ENCODE results near the gene ENTR1. TPM values are rescaled to one million over a fixed set of nuclear protein-coding genes. Genes with fewer than 3 reads are reported as not detected.

The ENTR1 gene
- total and polyA plus RNA-seq, 2 of the 13 experiments (the other 11 are each of a cell fraction or from before 2014, with no cell fraction given): 70.1 to 76.4 TPM

DNA sequence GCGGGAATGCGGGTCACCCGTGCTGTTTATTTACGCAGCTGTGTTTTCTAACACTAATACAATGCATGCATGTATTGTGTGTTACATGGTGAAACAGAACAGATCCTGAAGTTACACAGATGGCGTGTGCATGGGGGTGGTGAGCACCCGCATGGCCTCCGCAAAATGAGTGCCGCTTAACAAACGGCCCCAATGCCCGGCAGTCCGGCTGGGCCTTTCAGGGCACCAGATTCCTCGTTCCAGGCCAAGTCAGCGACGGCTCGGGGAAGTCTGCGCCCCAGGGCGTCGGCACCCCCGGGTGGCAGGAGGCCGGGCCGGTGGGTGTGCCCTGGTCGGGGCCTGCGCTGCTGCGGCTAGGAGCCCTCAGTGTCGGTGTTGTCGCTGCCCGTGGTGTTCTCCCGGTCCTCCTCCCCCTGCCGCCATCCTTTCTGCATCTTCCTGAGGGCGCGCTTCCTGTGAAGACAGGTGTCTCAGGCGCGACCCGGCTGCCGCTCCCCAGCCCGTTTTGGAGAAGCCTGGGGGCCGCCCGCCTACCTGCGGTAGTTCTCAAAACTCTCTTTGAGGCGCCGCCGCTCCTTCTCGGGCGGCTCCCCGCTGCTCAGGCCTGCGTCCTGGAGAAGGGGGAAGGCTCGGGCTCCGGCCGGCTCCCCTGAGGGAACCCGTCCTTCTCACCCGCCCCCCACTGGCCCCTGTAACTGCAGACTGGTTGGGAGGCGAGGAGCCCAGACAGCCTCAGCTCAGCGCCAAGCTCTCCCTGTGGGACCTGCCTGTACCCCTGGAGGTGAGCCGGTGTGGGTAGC lies 46.3 kb downstream of the ENTR1 start (continued):
- TF ChIP-seq, protein P1, sequence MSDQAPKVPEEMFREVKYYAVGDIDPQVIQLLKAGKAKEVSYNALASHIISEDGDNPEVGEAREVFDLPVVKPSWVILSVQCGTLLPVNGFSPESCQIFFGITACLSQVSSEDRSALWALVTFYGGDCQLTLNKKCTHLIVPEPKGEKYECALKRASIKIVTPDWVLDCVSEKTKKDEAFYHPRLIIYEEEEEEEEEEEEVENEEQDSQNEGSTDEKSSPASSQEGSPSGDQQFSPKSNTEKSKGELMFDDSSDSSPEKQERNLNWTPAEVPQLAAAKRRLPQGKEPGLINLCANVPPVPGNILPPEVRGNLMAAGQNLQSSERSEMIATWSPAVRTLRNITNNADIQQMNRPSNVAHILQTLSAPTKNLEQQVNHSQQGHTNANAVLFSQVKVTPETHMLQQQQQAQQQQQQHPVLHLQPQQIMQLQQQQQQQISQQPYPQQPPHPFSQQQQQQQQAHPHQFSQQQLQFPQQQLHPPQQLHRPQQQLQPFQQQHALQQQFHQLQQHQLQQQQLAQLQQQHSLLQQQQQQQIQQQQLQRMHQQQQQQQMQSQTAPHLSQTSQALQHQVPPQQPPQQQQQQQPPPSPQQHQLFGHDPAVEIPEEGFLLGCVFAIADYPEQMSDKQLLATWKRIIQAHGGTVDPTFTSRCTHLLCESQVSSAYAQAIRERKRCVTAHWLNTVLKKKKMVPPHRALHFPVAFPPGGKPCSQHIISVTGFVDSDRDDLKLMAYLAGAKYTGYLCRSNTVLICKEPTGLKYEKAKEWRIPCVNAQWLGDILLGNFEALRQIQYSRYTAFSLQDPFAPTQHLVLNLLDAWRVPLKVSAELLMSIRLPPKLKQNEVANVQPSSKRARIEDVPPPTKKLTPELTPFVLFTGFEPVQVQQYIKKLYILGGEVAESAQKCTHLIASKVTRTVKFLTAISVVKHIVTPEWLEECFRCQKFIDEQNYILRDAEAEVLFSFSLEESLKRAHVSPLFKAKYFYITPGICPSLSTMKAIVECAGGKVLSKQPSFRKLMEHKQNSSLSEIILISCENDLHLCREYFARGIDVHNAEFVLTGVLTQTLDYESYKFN (CRISPR knock-in tag; conservative IDR thresholded peaks at IDR 0.05): no peak
- TF ChIP-seq ZKSCAN1 (IDR thresholded peaks at IDR 0.05; ENCODE audit: low read length): no peak
- TF ChIP-seq ELF1 (CRISPR knock-in tag; IDR thresholded peaks at IDR 0.05): no peak
- TF ChIP-seq, protein P2, sequence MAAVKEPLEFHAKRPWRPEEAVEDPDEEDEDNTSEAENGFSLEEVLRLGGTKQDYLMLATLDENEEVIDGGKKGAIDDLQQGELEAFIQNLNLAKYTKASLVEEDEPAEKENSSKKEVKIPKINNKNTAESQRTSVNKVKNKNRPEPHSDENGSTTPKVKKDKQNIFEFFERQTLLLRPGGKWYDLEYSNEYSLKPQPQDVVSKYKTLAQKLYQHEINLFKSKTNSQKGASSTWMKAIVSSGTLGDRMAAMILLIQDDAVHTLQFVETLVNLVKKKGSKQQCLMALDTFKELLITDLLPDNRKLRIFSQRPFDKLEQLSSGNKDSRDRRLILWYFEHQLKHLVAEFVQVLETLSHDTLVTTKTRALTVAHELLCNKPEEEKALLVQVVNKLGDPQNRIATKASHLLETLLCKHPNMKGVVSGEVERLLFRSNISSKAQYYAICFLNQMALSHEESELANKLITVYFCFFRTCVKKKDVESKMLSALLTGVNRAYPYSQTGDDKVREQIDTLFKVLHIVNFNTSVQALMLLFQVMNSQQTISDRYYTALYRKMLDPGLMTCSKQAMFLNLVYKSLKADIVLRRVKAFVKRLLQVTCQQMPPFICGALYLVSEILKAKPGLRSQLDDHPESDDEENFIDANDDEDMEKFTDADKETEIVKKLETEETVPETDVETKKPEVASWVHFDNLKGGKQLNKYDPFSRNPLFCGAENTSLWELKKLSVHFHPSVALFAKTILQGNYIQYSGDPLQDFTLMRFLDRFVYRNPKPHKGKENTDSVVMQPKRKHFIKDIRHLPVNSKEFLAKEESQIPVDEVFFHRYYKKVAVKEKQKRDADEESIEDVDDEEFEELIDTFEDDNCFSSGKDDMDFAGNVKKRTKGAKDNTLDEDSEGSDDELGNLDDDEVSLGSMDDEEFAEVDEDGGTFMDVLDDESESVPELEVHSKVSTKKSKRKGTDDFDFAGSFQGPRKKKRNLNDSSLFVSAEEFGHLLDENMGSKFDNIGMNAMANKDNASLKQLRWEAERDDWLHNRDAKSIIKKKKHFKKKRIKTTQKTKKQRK (IDR thresholded peaks at IDR 0.05; ENCODE audit: low read length): no peak
- TF ChIP-seq LCORL (IDR thresholded peaks at IDR 0.05): no peak
- no peak for TF ChIP-seq LCORL (CRISPR knock-in tag; IDR thresholded peaks at IDR 0.05)
- TF ChIP-seq REXO4 (CRISPR knock-in tag; IDR thresholded peaks at IDR 0.05; ENCODE audit: borderline replicate concordance): no peak
- TF ChIP-seq, protein P3, sequence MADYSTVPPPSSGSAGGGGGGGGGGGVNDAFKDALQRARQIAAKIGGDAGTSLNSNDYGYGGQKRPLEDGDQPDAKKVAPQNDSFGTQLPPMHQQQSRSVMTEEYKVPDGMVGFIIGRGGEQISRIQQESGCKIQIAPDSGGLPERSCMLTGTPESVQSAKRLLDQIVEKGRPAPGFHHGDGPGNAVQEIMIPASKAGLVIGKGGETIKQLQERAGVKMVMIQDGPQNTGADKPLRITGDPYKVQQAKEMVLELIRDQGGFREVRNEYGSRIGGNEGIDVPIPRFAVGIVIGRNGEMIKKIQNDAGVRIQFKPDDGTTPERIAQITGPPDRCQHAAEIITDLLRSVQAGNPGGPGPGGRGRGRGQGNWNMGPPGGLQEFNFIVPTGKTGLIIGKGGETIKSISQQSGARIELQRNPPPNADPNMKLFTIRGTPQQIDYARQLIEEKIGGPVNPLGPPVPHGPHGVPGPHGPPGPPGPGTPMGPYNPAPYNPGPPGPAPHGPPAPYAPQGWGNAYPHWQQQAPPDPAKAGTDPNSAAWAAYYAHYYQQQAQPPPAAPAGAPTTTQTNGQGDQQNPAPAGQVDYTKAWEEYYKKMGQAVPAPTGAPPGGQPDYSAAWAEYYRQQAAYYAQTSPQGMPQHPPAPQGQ (CRISPR knock-in tag; IDR thresholded peaks at IDR 0.05; ENCODE audit: borderline replicate concordance): no peak
- no peak for TF ChIP-seq NFIB (CRISPR knock-in tag; IDR thresholded peaks at IDR 0.05; ENCODE audit: borderline replicate concordance)
- no peak for TF ChIP-seq YEATS4 (CRISPR knock-in tag; IDR thresholded peaks at IDR 0.05; ENCODE audit: borderline replicate concordance)
- TF ChIP-seq KLF11 (CRISPR knock-in tag; IDR thresholded peaks at IDR 0.05): no peak
- no peak for TF ChIP-seq BRCA1 (CRISPR knock-in tag; IDR thresholded peaks at IDR 0.05)
- TF ChIP-seq ZBTB2 (CRISPR knock-in tag; IDR thresholded peaks at IDR 0.05; ENCODE audit: low read depth): peak; percentile 16; the same call in 1 of the 2 replicates
- TF ChIP-seq ZNF629 (CRISPR knock-in tag; conservative IDR thresholded peaks at IDR 0.05): no peak
- TF ChIP-seq CHCHD3 (CRISPR knock-in tag; IDR thresholded peaks at IDR 0.05): peak; percentile 84; the same call in 1 of the 2 replicates
- TF ChIP-seq, protein P4, sequence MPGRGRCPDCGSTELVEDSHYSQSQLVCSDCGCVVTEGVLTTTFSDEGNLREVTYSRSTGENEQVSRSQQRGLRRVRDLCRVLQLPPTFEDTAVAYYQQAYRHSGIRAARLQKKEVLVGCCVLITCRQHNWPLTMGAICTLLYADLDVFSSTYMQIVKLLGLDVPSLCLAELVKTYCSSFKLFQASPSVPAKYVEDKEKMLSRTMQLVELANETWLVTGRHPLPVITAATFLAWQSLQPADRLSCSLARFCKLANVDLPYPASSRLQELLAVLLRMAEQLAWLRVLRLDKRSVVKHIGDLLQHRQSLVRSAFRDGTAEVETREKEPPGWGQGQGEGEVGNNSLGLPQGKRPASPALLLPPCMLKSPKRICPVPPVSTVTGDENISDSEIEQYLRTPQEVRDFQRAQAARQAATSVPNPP (CRISPR knock-in tag; IDR thresholded peaks at IDR 0.05): no peak
- TF ChIP-seq RELA (CRISPR knock-in tag; IDR thresholded peaks at IDR 0.05): no peak
- TF ChIP-seq TEAD3 (CRISPR knock-in tag; optimal IDR thresholded peaks at IDR 0.05; ENCODE audit: borderline replicate concordance): peak; percentile 19
- peak; percentile 64; the same call in 1 of the 2 replicates for TF ChIP-seq ARNTL (CRISPR knock-in tag; IDR thresholded peaks at IDR 0.05)

Data from HepG2 (cell line).